GM21528 (cell line): ENCODE data around the gene FOXD4L5.
"Not testable (repeated sequence)": the region's sequence is repeated elsewhere in the genome, so short reads cannot be mapped to it uniquely, and the experiment has no call there.

ENCODE experiments used
- ATAC-seq: cut with Tn5 transposase; IDR thresholded peaks from one replicate; pipeline ENCODE4 v1.9.1; 2021; ENCODE audit warnings: mild to moderate bottlenecking, moderate library complexity; ENCODE audit not compliant: unreplicated experiment, low FRiP score

FOXD4L5 gene

DNA sequence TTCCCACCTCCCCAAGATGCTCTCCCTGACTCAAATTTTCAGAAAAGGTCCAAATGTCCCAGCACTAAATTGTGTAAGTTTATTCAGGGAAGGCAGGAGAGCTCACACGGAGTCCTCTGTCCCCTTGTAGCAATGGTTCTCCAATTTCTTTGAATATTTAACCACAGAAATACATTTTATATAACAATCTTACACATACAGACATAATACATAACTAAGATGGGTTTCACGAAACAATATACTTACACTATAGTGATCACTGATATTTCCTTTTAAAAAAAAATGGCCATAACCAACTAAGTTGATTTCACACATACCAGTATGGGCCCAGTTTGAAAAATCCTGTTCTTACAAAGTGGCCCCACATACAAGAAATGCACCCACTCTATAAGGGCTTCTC lies at the start of gene FOXD4L5:
Gene FOXD4L5 (minus strand): TSS at position 101 of the 400 bp plus-strand sequence. CDS start 832 bp downstream, outside the sequence.
- ATAC-seq = not testable (repeated sequence)

DNA sequence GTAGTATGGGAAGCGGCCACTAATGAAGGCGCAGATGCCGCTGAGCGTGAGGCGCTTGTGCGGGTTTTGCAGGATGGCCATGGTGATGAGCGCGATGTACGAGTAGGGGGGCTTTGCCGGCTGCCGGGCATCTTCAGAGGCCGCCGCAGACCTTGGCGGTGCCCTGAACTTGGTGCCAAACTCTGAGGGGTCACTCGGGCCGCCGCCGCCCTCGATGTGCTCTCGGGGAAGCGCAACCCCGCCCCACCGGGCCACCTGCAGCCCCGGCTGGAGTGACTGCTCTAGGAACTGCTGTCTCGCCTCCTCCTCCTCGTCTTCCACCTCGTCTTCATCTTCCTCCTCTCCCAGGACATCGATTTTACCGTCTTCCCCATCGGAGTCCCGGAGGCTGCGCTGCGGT lies 1.1 kb downstream of the FOXD4L5 start:
- ATAC-seq = not testable (repeated sequence)

DNA sequence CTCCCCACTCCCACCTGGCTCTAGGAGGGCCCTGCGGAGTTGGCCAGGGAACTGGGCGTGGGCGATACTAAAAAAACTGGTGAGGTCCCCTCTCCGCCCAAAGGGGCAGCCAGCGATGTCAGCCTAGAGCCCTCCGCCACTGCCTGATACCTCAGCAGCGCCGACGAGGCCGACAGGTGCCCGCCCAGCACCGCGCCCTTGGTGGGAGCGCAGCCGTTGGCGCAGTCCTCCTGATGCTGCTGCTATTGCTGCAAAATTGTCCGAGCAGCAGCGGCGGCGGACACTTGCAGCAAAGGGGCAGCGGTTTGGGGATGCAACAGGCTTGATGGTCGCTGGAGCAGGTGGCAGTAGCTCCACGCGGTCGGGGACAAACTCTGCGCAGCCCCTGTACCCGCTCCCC lies 2.0 kb downstream of the FOXD4L5 start:
- ATAC-seq = not testable (repeated sequence)
